GM12878 (cell line): Measurements from ENCODE around the gene NPHP3. TPM values are rescaled to one million over a fixed set of nuclear protein-coding genes. Genes with fewer than 3 reads are reported as not detected.

Experiments
- CREM ChIP-seq: IDR thresholded peaks from 2 replicates; pipeline ENCODE4 v1.6.1; 2014; ENCODE audit warnings: antibody characterized with exemption, low read depth
- EED ChIP-seq: sonication (generic); IDR thresholded peaks from 2 replicates; pipeline ENCODE4 v1.6.1; 2016; ENCODE audit warnings: antibody characterized with exemption, low read depth
- ESRRA ChIP-seq: IDR thresholded peaks from 2 replicates; pipeline ENCODE4 v1.6.1; 2012; ENCODE audit warnings: mild to moderate bottlenecking, low read length, improper control_type of control experiment
- GATAD2B ChIP-seq: fragments of 450-650 bp; conservative IDR thresholded peaks from 2 replicates; pipeline ENCODE4 v1.6.1; 2017; ENCODE audit warnings: low read depth, mild to moderate bottlenecking, moderate library complexity
- HCFC1 ChIP-seq: fragments of 150-350 bp; IDR thresholded peaks from 2 replicates; pipeline ENCODE4 v1.6.1; 2014; ENCODE audit warnings: low read length
- HDGF ChIP-seq: fragments of 450-650 bp; IDR thresholded peaks from 2 replicates; pipeline ENCODE4 v1.6.1; 2016; ENCODE audit warnings: antibody characterized with exemption
- IKZF1 ChIP-seq: fragments of 450-650 bp; conservative IDR thresholded peaks from 2 replicates; pipeline ENCODE4 v1.6.1; 2017; ENCODE audit warnings: antibody characterized with exemption, mild to moderate bottlenecking
- LARP7 ChIP-seq: fragments of 450-650 bp; IDR thresholded peaks from 2 replicates; pipeline ENCODE4 v1.6.1; 2017; ENCODE audit warnings: mild to moderate bottlenecking
- MEF2B ChIP-seq: fragments of 450-650 bp; IDR thresholded peaks from 2 replicates; pipeline ENCODE4 v1.6.1; 2018; ENCODE audit warnings: mild to moderate bottlenecking, moderate library complexity; ENCODE audit not compliant: partially characterized antibody, poor library complexity, severe bottlenecking
- MTA2 ChIP-seq: fragments of 450-650 bp; IDR thresholded peaks from 2 replicates; pipeline ENCODE4 v1.6.1; 2016; ENCODE audit warnings: low read depth, mild to moderate bottlenecking, moderate library complexity
- NBN ChIP-seq: fragments of 450-650 bp; IDR thresholded peaks from 2 replicates; pipeline ENCODE4 v1.6.1; 2016
- NFYB ChIP-seq: IDR thresholded peaks from 2 replicates; pipeline ENCODE4 v1.6.1; 2011; ENCODE audit warnings: low read depth, mild to moderate bottlenecking, low read length, improper control_type of control experiment, moderate library complexity; ENCODE audit not compliant: insufficient read depth
- RAD21 ChIP-seq: IDR thresholded peaks from 2 replicates; pipeline ENCODE4 v1.6.1; 2011; ENCODE audit warnings: mild to moderate bottlenecking, low read depth, low read length, moderate library complexity; ENCODE audit not compliant: insufficient read depth
- SMARCA5 ChIP-seq: fragments of 450-650 bp; IDR thresholded peaks from 2 replicates; pipeline ENCODE4 v1.6.1; 2017; ENCODE audit warnings: mild to moderate bottlenecking
- ZBED1 ChIP-seq: IDR thresholded peaks from 2 replicates; pipeline ENCODE4 v1.6.1; 2016; ENCODE audit warnings: borderline replicate concordance
- ZNF622 ChIP-seq: fragments of 450-650 bp; IDR thresholded peaks from 2 replicates; pipeline ENCODE4 v1.6.1; 2017; ENCODE audit warnings: mild to moderate bottlenecking, inconsistent platforms
- polyA plus RNA-seq, 11 experiments: library from polyadenylated mRNA; depleted of rRNA in 4 of 11; unstranded in 6 of 11; stranded (reverse) in 5 of 11; fragments of >200 nt; fragmentation: Nextera tagmentation in 4 of 11; fragmentation: Illumina TruSeq in 1 of 11; extraction: Ambion mirVana in 4 of 11; extraction: Trizol in 1 of 11; gene quantifications; 1 replicate in 1 of 11; 2 replicates in 10 of 11; pipeline versions ENCODE4 v1.2.1 to v1.2.3, GENCODE V29; 2011 to 2016; ENCODE audit warnings: inconsistent platforms in 2 of 11, missing spikeins in 2 of 11, low read depth in 1 of 11
- total RNA-seq, 4 experiments: library from RNA; depleted of rRNA in 3 of 4; stranded (reverse); fragments of >200 nt in 3 of 4; fragmentation: Illumina TruSeq in 1 of 4; extraction: Trizol in 1 of 4; gene quantifications; 2 replicates each; pipeline versions ENCODE4 v1.2.1 to v1.2.3, GENCODE V29; 2013 to 2021
- TF ChIP-seq, protein P1 (sequence below): fragments of 450-650 bp; IDR thresholded peaks from 2 replicates; pipeline ENCODE4 v1.6.1; 2017; ENCODE audit warnings: mild to moderate bottlenecking
- TF ChIP-seq, protein P2 (sequence below), 3 experiments: IDR thresholded peaks in 2 of 3; conservative IDR thresholded peaks in 1 of 3; 2 replicates each; pipeline ENCODE4 v1.5.1; 2011; ENCODE audit warnings: low read depth in 3 of 3, low read length in 3 of 3, mild to moderate bottlenecking in 3 of 3, control low read depth in 2 of 3, moderate library complexity in 2 of 3, inconsistent platforms in 1 of 3, mixed read lengths in 1 of 3; ENCODE audit not compliant: control insufficient read depth in 2 of 3, insufficient read depth in 1 of 3; ENCODE audit errors: extremely low read depth in 1 of 3
- TF ChIP-seq, protein P3 (sequence below): fragments of 450-650 bp; IDR thresholded peaks from 2 replicates; pipeline ENCODE4 v1.6.1; 2017; ENCODE audit warnings: mild to moderate bottlenecking, low read depth, inconsistent platforms; ENCODE audit not compliant: poor library complexity, severe bottlenecking

The NPHP3 gene
- total and polyA plus RNA-seq, 10 of the 15 experiments (the other 5 are each of a cell fraction or from before 2014, with no cell fraction given): 0.84 to 11.7 (median 2.9) TPM

GRCh38 chr3:132659365-132660051, 62.7 kb downstream of the NPHP3 start, which contains the start of gene ACAD11 (continued):
- TF ChIP-seq SMARCA5: peak; percentile 73; the same call in 1 of the 2 replicates
- TF ChIP-seq, protein P1, sequence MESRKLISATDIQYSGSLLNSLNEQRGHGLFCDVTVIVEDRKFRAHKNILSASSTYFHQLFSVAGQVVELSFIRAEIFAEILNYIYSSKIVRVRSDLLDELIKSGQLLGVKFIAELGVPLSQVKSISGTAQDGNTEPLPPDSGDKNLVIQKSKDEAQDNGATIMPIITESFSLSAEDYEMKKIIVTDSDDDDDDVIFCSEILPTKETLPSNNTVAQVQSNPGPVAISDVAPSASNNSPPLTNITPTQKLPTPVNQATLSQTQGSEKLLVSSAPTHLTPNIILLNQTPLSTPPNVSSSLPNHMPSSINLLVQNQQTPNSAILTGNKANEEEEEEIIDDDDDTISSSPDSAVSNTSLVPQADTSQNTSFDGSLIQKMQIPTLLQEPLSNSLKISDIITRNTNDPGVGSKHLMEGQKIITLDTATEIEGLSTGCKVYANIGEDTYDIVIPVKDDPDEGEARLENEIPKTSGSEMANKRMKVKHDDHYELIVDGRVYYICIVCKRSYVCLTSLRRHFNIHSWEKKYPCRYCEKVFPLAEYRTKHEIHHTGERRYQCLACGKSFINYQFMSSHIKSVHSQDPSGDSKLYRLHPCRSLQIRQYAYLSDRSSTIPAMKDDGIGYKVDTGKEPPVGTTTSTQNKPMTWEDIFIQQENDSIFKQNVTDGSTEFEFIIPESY: no peak
- 0 out of 2 replicates have a peak, but pooled peaks have one; percentile 48 for TF ChIP-seq HDGF
- peak; percentile 54; the same call in 1 of the 2 replicates for TF ChIP-seq EED
- no peak for TF ChIP-seq ESRRA
- no peak; the same call in 1 of the 2 replicates for TF ChIP-seq CREM
- TF ChIP-seq IKZF1: peak; percentile 66
- no peak for TF ChIP-seq HCFC1
- TF ChIP-seq ZBED1: 0 out of 2 replicates have a peak, but pooled peaks have one; percentile 1
- TF ChIP-seq MTA2: peak; percentile 21; the same call in 1 of the 2 replicates
- TF ChIP-seq GATAD2B: 0 out of 2 replicates have a peak, but pooled peaks have one; percentile 17
- peak; percentile 63 for TF ChIP-seq MEF2B
- TF ChIP-seq LARP7: peak; percentile 55; the same call in 1 of the 2 replicates
- TF ChIP-seq ZNF622: no peak
- no peak for TF ChIP-seq NFYB
- TF ChIP-seq NBN: peak; percentile 15; the same call in 1 of the 2 replicates
- TF ChIP-seq, protein P2, sequence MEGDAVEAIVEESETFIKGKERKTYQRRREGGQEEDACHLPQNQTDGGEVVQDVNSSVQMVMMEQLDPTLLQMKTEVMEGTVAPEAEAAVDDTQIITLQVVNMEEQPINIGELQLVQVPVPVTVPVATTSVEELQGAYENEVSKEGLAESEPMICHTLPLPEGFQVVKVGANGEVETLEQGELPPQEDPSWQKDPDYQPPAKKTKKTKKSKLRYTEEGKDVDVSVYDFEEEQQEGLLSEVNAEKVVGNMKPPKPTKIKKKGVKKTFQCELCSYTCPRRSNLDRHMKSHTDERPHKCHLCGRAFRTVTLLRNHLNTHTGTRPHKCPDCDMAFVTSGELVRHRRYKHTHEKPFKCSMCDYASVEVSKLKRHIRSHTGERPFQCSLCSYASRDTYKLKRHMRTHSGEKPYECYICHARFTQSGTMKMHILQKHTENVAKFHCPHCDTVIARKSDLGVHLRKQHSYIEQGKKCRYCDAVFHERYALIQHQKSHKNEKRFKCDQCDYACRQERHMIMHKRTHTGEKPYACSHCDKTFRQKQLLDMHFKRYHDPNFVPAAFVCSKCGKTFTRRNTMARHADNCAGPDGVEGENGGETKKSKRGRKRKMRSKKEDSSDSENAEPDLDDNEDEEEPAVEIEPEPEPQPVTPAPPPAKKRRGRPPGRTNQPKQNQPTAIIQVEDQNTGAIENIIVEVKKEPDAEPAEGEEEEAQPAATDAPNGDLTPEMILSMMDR (IDR thresholded peaks at IDR 0.05 in 2 of 3, conservative IDR thresholded peaks at IDR 0.05 in 1 of 3; ENCODE audit: control insufficient read depth in 2 of 3, extremely low read depth in 1 of 3, insufficient read depth in 1 of 3, low read depth in 3 of 3, low read length in 3 of 3): peak; percentile 70 to 77 (median 72)
- TF ChIP-seq, protein P3, sequence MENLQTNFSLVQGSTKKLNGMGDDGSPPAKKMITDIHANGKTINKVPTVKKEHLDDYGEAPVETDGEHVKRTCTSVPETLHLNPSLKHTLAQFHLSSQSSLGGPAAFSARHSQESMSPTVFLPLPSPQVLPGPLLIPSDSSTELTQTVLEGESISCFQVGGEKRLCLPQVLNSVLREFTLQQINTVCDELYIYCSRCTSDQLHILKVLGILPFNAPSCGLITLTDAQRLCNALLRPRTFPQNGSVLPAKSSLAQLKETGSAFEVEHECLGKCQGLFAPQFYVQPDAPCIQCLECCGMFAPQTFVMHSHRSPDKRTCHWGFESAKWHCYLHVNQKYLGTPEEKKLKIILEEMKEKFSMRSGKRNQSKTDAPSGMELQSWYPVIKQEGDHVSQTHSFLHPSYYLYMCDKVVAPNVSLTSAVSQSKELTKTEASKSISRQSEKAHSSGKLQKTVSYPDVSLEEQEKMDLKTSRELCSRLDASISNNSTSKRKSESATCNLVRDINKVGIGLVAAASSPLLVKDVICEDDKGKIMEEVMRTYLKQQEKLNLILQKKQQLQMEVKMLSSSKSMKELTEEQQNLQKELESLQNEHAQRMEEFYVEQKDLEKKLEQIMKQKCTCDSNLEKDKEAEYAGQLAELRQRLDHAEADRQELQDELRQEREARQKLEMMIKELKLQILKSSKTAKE: peak; percentile 15
- TF ChIP-seq RAD21: peak; percentile 48
- TF ChIP-seq, all 136 proteins: peak for 25
